K562 (cell line): Measurements from ENCODE around the gene HSD17B8. TPM values are rescaled to one million over a fixed set of nuclear protein-coding genes. Genes with fewer than 3 reads are reported as not detected.

Experiments used
- CBFA2T2 ChIP-seq: fragments of 450-650 bp; conservative IDR thresholded peaks from 2 replicates; pipeline ENCODE4 v1.6.1; 2017; ENCODE audit warnings: mild to moderate bottlenecking
- CTBP1 ChIP-seq: fragments of 450-650 bp; IDR thresholded peaks from 2 replicates; pipeline ENCODE4 v1.6.1; 2016; ENCODE audit warnings: borderline replicate concordance
- ELK3 ChIP-seq: fragments of 450-650 bp; formaldehyde crosslinking; IDR thresholded peaks from 2 replicates; pipeline ENCODE4 v1.4.0; 2020; ENCODE audit warnings: mild to moderate bottlenecking
- HDAC1 ChIP-seq, 2 experiments: fragments of 450-650 bp; IDR thresholded peaks; 2 replicates each; pipeline ENCODE4 v1.6.1; 2016 to 2017; ENCODE audit warnings: inconsistent platforms in 1 of 2, mild to moderate bottlenecking in 1 of 2, moderate library complexity in 1 of 2
- NR3C1 ChIP-seq: sonication (generic); formaldehyde crosslinking; IDR thresholded peaks from 2 replicates; pipeline ENCODE4 v1.8.1; 2022; ENCODE audit warnings: missing genetic modification reagents
- RAD51 ChIP-seq: fragments of 450-650 bp; IDR thresholded peaks from 2 replicates; pipeline ENCODE4 v1.7.1; 2016; ENCODE audit warnings: low read depth, mild to moderate bottlenecking, borderline replicate concordance
- RREB1 ChIP-seq: fragments of 250-450 bp; sonication (Bioruptor Pico); IDR thresholded peaks from 2 replicates; pipeline ENCODE4 v1.4.0; 2020
- SP1 ChIP-seq: sonication (generic); formaldehyde crosslinking; IDR thresholded peaks from 2 replicates; pipeline ENCODE4 v1.8.1; 2022; ENCODE audit warnings: mild to moderate bottlenecking, missing genetic modification reagents
- THRB ChIP-seq: fragments of 450-650 bp; formaldehyde crosslinking; conservative IDR thresholded peaks from 2 replicates; pipeline ENCODE4 v1.4.0; 2022; ENCODE audit warnings: mild to moderate bottlenecking, missing genetic modification characterization
- TRIM25 ChIP-seq: fragments of 450-650 bp; IDR thresholded peaks from 2 replicates; pipeline ENCODE4 v1.7.0; 2016; ENCODE audit warnings: borderline replicate concordance
- USF1 ChIP-seq: sonication (generic); formaldehyde crosslinking; IDR thresholded peaks from 2 replicates; pipeline ENCODE4 v1.9.0; 2022; ENCODE audit warnings: mild to moderate bottlenecking, missing genetic modification reagents
- ZNF217 ChIP-seq: sonication (generic); formaldehyde crosslinking; IDR thresholded peaks from 2 replicates; pipeline ENCODE4 v1.8.0; 2022; ENCODE audit warnings: mild to moderate bottlenecking, missing genetic modification reagents
- ZNF398 ChIP-seq: fragments of 250-450 bp; sonication (Bioruptor Pico); IDR thresholded peaks from 2 replicates; pipeline ENCODE4 v1.8.0; 2021; ENCODE audit warnings: moderate library complexity, mild to moderate bottlenecking, inconsistent platforms
- ZNF785 ChIP-seq: fragments of 250-450 bp; sonication (Bioruptor Pico); IDR thresholded peaks from 2 replicates; pipeline ENCODE4 v1.4.0; 2020; ENCODE audit warnings: mild to moderate bottlenecking
- polyA plus RNA-seq, 8 experiments: library from polyadenylated mRNA; depleted of rRNA in 4 of 8; stranded (reverse) in 5 of 8; unstranded in 3 of 8; fragments of >200 nt; fragmentation: Nextera tagmentation in 2 of 8; fragmentation: Illumina TruSeq in 1 of 8; extraction: Ambion mirVana in 2 of 8; extraction: Trizol in 1 of 8; gene quantifications; 2 replicates each; pipeline versions ENCODE4 v1.2.1 to v1.2.3, GENCODE V29; 2011 to 2014; ENCODE audit warnings: inconsistent platforms in 1 of 8, missing spikeins in 1 of 8
- total RNA-seq, 7 experiments: library from RNA; depleted of rRNA in 6 of 7; stranded (reverse); fragments of >200 nt in 6 of 7; fragmentation: Illumina TruSeq in 2 of 7; extraction: Trizol in 2 of 7; gene quantifications; 2 replicates each; pipeline versions ENCODE4 v1.2.1 to v1.2.3, GENCODE V29; 2011 to 2021; ENCODE audit warnings: low replicate concordance in 1 of 7

Gene HSD17B8
- total and polyA plus RNA-seq, 9 of the 15 experiments (the other 6 are each of a cell fraction or from before 2014, with no cell fraction given): 3.7 to 35.2 (median 14.2) TPM

GRCh38 chr6:33164665-33165373, 39.6 kb upstream of the HSD17B8 start (continued):
- TF ChIP-seq RREB1 (CRISPR knock-in tag) (no peak), CTBP1 (no peak), ZNF398 (CRISPR knock-in tag) (no peak), USF1 (CRISPR knock-in tag) (peak; percentile 71), HDAC1 (IDR thresholded peaks at IDR 0.05) (no peak), TRIM25 (no peak), ELK3 (CRISPR knock-in tag) (no peak), RAD51 (peak; percentile 78), NR3C1 (CRISPR knock-in tag) (no peak), ZNF785 (no peak), ZNF217 (CRISPR knock-in tag) (no peak), THRB (CRISPR knock-in tag) (no peak), SP1 (CRISPR knock-in tag) (no peak), CBFA2T2 (peak; percentile 38)
